Body of pancreas (tissue), 4 donors: ENCODE data around the gene ABR.

Experiments used
- CTCF ChIP-seq, 7 experiments: fragments of 450-650 bp in 4 of 7; fragments of 200-600 bp in 3 of 7; sonication (generic) in 3 of 7; IDR thresholded peaks; one replicate each; pipeline ENCODE4 v1.5.1; 2016 to 2019; ENCODE audit warnings: antibody characterized with exemption in 7 of 7
- POLR2A ChIP-seq, 3 donors: fragments of 450-650 bp; IDR thresholded peaks; one replicate each; pipeline ENCODE4 v1.6.1; 2016; ENCODE audit warnings: antibody characterized with exemption in 3 of 3, mild to moderate bottlenecking in 2 of 3

- TF ChIP-seq CTCF (IDR thresholded peaks at IDR 0.05) (no peak), POLR2A (IDR thresholded peaks at IDR 0.05) (no peak)
Observed at GRCh38 chr17:1042486-1042885, 137.3 kb downstream of the ABR start.
